Coronary artery (tissue), 2 donors: ENCODE results near the gene YJU2.
"Not testable (repeated sequence)": the region's sequence is repeated elsewhere in the genome, so short reads cannot be mapped to it uniquely, and the experiment has no call there.

ENCODE experiments used
- DNase-seq: peaks from one replicate; pipeline ENCODE4 v3.0.0-alpha.2; 2017; ENCODE audit warnings: low spot score
- H3K27ac ChIP-seq, 2 donors: fragments of 200-600 bp; sonication (generic); one replicate each; pipeline ENCODE4 v1.5.1; 2016 to 2019
- H3K4me3 ChIP-seq: fragments of 200-600 bp; sonication (generic); 2 replicates; pipeline ENCODE4 v1.5.1; 2016; ENCODE audit warnings: mild to moderate bottlenecking, moderate library complexity
- CTCF ChIP-seq: fragments of 200-600 bp; sonication (generic); IDR thresholded peaks from one replicate; pipeline ENCODE4 v1.5.1; 2019; ENCODE audit warnings: antibody characterized with exemption

The YJU2 gene

GRCh38 chr19:4272894-4273293 lies 26.0 kb downstream of the YJU2 start:
- no peak overlapping the region for H3K4me3 ChIP-seq
- no peak overlapping the region for H3K27ac ChIP-seq
- no peak for DNase-seq
- TF ChIP-seq CTCF, result no peak

GRCh38 chr19:4274321-4274686 lies 27.4 kb downstream of the YJU2 start:
- H3K4me3 ChIP-seq, H3K27ac ChIP-seq, DNase-seq: not testable (repeated sequence)

- no peak for DNase-seq
- Histone ChIP-seq H3K27ac (no peak overlapping the region), H3K4me3 (no peak overlapping the region)
- TF ChIP-seq CTCF, result no peak
These were observed 30.4 kb downstream of the YJU2 start for GRCh38 chr19:4277191-4277696.

- DNase-seq, result no peak
- H3K27ac ChIP-seq, result no peak overlapping the region
- H3K4me3 ChIP-seq, result no peak overlapping the region
- TF ChIP-seq CTCF, result no peak
These were observed 31.1 kb downstream of the YJU2 start for GRCh38 chr19:4278010-4278409.

GRCh38 chr19:4278419-4279266 lies 31.8 kb downstream of the YJU2 start, which contains the start of gene SHD:
Gene SHD (plus strand): TSS chr19:4279266. CDS start chr19:4280064, 798 bp downstream.
- Histone ChIP-seq H3K4me3 (peak within 1 kb of the TSS; percentile 51), H3K27ac (no peak within 1 kb of the TSS)
- no peak for DNase-seq
- TF ChIP-seq CTCF, result no peak

- peak overlapping the region; percentile 51 for H3K4me3 ChIP-seq
These were observed 32.3 kb downstream of the YJU2 start for GRCh38 chr19:4279267-4279529.

More at GRCh38 chr19:4279267-4279529, 32.3 kb downstream of the YJU2 start:
- DNase-seq, result no peak
- no peak overlapping the region for H3K27ac ChIP-seq
- no peak for TF ChIP-seq CTCF
